Muscle of back (tissue), 11 donors: ENCODE results near the gene ACOX1. TPM values are rescaled to one million over a fixed set of nuclear protein-coding genes. Genes with fewer than 3 reads are reported as not detected.
"Not testable (repeated sequence)": the region's sequence is repeated elsewhere in the genome, so short reads cannot be mapped to it uniquely, and the experiment has no call there.

Experiments used
- DNase-seq, 3 donors: peaks; one replicate each; pipeline versions ENCODE4 v3.0.0 to v3.0.0-alpha.2; 2013
- polyA plus RNA-seq, 10 donors: library from polyadenylated mRNA; unstranded; fragments of 120-200 nt; gene quantifications; one replicate each; pipeline ENCODE4 v1.2.1, GENCODE V29; 2013; ENCODE audit not compliant: insufficient read length in 10 of 10

Gene ACOX1
- polyA plus RNA-seq, 10 donors = 14.2 to 22.4 (median 18.5) TPM

- no peak for DNase-seq
These were observed 4.7 kb upstream of the ACOX1 start for GRCh38 chr17:75983501-75984181.

- no peak for DNase-seq
These were observed 2.2 kb upstream of the ACOX1 start for GRCh38 chr17:75981019-75981615.

GRCh38 chr17:75980188-75981018 lies 1.4 kb upstream of the ACOX1 start:
- peak in 1 of 3 donors; percentile 38 for DNase-seq

GRCh38 chr17:75979705-75980187 lies 780 bp upstream of the ACOX1 start:
- no peak for DNase-seq

- DNase-seq = no peak
These were observed 2.7 kb downstream of the ACOX1 start for GRCh38 chr17:75976175-75976848.

- no peak for DNase-seq
These were observed 3.2 kb downstream of the ACOX1 start for GRCh38 chr17:75975757-75976174.

GRCh38 chr17:75975187-75975586 lies 3.8 kb downstream of the ACOX1 start:
- DNase-seq = not testable (repeated sequence)

- DNase-seq = no peak
These were observed 8.3 kb downstream of the ACOX1 start for GRCh38 chr17:75970626-75971025.

- no peak for DNase-seq
These were observed 8.9 kb downstream of the ACOX1 start for GRCh38 chr17:75970011-75970523.

GRCh38 chr17:75969044-75969443 lies 9.9 kb downstream of the ACOX1 start:
- DNase-seq = not testable (repeated sequence)

GRCh38 chr17:75965468-75965867 lies 13.5 kb downstream of the ACOX1 start:
- DNase-seq = no peak

- DNase-seq = no peak
These were observed 19.0 kb downstream of the ACOX1 start for GRCh38 chr17:75959839-75960511.

- DNase-seq = no peak
These were observed 19.7 kb downstream of the ACOX1 start for GRCh38 chr17:75959051-75959838.

GRCh38 chr17:75950855-75951554 lies 28.0 kb downstream of the ACOX1 start:
- DNase-seq = peak in 2 of 3 donors; percentile 45 to 58

GRCh38 chr17:75950421-75950820 lies 28.5 kb downstream of the ACOX1 start:
- DNase-seq = no peak

- no peak for DNase-seq
These were observed 33.8 kb downstream of the ACOX1 start for GRCh38 chr17:75945211-75945610.

GRCh38 chr17:75943491-75943890 lies 35.5 kb downstream of the ACOX1 start:
- DNase-seq = no peak

GRCh38 chr17:75942473-75942872 lies 36.5 kb downstream of the ACOX1 start:
- DNase-seq = no peak

GRCh38 chr17:75941442-75941819 lies 37.5 kb downstream of the ACOX1 start:
- no peak for DNase-seq
